M059J (cell line): ENCODE measurements around the gene DENND4A. TPM values are rescaled to one million over a fixed set of nuclear protein-coding genes. Genes with fewer than 3 reads are reported as not detected.
"Not testable (repeated sequence)": the region's sequence is repeated elsewhere in the genome, so short reads cannot be mapped to it uniquely, and the experiment has no call there.

Source experiments
- DNase-seq: peaks from one replicate; pipeline ENCODE4 v3.0.0-alpha.2; 2012; ENCODE audit warnings: low read depth
- total RNA-seq: library from RNA; depleted of rRNA; stranded (reverse); fragments of >200 nt; shearing (Covaris generic); gene quantifications from 2 replicates; pipeline ENCODE4 v1.2.3, GENCODE V29; 2014

Gene DENND4A
- total RNA-seq, 1 experiment from 2014 or later, result 9.6 TPM

DNA sequence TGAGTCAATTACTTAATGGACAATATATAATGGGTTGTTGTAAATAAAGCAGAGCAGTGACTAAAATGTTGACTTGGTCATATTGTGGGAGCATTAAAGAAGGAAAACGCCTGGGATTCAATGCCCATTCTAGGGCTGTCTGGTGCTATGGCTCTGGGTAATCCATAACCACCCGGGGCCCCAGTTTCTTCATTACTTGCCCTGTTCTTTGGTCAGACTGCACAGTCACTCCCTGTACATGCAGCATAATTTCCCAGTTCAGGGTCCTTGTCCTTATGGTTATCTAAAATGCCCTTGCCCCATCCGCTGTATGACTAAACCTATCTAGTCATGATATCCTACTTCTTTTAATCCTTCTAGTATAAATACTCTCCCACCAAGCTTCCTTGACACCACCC is 27.5 kb upstream of the DENND4A start:
- peak; percentile 32 for DNase-seq

DNA sequence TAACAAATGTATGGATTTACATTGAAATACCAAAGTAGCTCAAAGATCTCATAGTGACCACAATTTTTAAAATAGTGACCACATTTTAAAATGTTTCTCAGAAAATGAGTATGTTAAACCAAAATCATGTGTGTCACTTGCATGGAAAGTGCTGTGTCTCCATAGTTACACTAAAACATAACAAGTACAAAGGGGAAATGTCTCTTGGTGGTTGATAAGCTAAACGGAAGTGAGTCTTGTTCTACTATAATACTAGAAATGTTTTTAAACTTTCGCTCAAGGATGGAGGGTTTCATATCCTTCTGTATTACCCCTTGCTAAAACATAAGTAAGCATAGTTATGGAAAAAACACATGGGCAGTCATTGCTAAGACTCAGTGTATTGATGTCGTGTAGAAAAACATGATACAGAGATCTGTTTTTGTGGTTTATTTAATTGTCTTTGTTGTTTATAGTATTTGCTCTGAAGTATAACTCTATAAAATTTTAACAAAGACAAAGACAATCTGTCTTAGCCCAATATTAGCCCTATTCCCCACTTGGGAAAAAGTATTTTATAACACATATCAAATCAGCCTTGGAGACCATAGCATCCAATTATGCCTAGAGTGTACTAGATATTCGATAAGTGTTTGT is 27.0 kb upstream of the DENND4A start:
- peak; percentile 37 for DNase-seq

DNA sequence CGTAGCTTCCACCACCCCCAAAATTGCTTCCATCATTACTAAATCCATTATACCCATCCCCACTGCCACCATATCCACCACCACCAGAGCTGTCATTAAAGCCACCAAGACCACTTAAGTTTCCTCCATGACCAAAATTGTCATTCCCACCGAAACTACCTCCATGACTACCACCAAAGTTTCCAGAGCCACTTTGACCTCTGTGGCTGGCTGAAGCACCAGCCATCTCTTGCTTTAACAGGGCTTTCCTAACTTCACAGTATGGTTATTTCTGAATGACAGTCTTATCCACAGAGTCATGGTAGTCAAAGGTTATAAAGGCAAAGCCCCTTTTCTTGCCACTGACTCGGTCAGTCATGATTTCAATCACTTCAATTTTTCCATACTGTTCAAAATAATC is 24.3 kb upstream of the DENND4A start:
- DNase-seq, result no peak

DNA sequence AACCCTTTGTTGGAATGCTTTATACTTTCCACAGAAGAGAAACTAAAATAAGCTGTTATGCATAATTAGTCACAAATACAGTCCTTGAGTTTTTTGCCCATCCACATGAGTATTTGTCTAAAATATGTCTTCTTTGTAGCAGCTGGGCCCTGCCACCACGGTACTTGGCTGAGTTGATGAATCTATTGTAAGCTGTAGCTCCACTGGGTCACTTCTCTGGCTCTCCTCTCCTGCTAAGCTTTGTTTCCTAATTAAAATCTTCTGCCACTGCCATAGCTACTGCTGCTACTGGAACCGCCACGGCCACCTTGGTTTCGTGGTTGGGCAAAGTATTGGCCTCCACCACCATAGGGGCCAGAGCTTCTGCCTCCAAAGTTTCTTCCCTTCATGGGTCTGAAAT is 23.9 kb upstream of the DENND4A start:
- not testable (repeated sequence) for DNase-seq

DNA sequence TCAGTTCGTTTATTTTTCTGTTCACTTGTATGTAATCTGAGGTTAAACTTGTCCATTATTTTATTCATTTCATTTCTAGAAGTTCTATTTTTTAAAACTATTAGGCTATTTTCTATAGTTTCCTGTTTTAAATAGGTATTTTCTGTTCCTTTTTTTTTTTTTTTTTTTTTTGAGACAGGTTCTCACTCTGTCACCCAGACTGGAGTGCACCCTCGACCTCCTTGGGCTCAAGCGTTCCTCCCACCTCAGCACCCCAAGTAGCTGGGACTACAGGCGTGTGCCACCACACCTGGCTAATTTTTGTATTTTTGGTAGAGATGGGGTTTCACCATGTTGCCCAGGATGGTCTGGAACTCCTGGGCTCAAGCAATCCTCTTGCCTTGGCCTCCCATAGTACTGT is 22.2 kb upstream of the DENND4A start:
- not testable (repeated sequence) for DNase-seq

DNA sequence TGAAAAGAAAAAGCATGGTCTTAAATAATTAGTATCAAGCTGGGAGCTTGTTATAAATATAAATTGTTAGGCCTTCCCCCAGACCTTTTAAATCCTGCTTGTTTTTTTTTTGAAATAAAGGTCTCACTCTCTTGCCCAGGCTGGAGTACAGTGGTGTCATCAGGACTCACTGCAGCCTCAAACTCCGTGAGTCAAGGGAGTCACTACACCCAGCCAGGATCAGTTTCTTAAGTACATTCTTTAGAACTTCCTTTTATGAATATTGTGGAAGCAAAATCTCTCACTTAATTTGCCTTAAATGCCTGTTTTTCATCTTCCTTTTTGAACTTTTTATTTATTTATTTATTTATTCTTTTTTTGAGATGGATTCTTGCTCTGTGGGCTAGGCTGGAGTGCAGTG is 20.8 kb upstream of the DENND4A start:
- DNase-seq, result no peak

DNA sequence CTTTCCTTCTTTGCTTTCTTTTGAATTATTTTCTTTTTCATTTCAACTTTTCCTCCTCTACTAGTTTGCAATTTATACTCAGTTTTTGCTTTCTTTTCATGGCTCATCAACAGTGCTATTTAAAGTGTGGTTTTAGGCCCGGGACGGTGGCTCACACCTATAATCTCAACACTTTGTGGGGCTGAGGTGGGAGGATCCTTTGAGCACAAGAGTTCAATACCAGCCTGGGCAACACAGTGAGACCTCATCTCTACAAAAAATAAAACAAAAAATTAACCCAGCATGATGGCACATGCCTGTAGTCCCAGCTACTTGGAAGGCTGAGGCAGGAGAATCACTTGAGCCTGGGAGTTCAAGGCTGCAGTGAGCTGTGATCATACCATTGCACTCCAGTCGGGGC is 20.4 kb upstream of the DENND4A start:
- DNase-seq, result no peak

DNA sequence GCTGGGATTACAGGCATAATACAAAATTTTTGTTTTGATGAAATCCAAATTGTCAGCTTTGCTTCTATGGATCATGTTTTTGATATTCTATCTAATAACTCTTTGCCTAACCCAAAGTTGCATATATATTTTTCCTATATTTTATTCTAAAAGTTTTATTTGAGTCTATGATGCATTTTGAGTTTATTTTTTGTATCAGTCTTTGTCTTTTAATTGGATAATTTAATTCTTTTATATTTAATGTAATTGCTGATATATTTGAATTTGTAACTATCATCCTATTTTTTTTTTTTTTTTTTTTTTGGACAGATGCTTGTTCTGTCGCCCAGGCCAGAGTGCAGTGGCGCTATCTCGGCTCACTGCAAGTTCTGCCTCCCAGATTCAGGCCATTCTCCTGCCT is 19.7 kb upstream of the DENND4A start:
- no peak for DNase-seq

DNA sequence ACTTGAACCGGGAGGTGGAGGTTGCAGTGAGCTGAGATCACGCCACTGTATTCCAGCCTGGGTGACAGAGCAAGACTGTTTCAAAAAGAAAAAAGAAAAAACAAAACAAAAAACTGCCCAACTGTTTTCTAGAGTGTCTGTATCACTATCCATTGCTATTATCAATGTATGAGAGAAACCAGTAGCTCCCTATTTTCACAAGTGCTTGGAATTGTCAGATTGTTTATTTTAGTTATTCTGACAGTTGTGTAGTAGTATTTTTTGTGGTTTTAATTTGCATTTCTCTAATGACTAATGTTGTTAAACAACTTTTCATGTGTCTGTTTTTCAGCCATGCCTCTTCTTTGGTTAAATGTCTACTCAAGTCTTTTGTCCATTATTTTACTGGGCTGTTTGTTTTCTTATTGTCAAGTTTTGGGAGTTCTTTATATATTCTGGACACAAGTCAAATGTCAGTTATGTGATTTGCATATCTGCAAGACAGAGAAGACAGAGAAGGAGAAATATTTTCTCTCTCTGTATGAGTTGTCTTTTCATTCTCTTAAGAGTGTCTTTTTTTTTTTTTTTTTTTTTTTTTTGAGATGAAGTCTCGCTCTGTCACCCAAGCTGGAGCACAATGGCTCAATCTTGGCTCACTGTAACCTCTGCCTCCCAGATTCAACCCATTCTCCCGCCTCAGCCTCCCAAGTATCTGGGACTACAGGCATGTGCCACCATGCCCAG is 19.1 kb upstream of the DENND4A start:
- DNase-seq, result peak; percentile 52

DNA sequence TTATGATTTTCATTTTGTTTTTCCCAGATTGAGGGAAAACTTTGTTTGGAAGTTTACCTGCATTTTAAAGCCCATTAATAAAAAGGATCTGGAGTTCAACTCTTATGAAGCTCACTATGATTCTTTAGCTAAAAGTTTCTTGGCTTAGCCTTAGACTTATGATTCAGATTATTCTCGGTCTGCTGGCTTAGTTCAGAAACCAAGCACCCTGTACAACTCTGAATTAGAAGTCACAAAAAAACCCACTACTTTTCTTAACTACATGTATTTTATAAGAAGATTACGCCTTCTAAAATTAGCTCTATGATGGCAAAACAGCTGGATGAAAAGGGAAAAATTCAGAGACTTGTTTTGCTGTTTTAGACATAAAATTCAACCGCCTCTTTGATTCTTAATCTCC is 14.3 kb upstream of the DENND4A start:
- DNase-seq, result no peak

DNA sequence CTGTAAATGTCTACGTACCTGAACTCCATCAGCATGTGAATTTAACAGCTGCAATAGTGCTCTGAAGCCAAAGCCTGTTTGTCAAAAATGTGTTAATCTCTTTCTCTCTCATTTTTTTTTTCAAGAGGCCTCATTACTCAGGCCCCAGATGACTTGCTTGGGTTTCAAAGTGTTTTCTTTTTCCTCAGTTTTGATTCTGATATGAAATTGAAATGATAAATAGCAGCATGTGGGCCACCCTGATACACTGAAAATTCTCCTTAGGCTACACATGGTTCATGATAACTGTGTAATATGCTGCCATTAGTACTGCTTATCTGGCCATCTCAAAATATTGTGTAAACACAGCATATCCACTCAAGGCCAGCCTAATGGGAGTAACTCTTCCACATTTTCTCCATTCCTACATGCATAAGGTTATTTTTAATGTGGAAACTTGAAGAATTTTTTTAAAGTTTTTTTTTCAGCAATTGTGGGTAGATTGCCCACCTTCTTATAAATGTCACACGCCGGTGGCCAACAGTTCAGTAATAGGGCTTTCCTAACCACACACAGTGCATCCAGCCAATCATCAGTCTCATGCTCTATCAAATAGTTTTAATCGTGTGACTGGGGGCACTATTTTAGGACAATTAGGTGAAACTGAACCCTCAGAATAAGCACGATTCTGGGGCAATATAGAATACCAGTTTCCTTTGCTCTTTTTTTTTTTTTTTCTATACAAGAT is 13.1 kb upstream of the DENND4A start:
- no peak for DNase-seq

DNA sequence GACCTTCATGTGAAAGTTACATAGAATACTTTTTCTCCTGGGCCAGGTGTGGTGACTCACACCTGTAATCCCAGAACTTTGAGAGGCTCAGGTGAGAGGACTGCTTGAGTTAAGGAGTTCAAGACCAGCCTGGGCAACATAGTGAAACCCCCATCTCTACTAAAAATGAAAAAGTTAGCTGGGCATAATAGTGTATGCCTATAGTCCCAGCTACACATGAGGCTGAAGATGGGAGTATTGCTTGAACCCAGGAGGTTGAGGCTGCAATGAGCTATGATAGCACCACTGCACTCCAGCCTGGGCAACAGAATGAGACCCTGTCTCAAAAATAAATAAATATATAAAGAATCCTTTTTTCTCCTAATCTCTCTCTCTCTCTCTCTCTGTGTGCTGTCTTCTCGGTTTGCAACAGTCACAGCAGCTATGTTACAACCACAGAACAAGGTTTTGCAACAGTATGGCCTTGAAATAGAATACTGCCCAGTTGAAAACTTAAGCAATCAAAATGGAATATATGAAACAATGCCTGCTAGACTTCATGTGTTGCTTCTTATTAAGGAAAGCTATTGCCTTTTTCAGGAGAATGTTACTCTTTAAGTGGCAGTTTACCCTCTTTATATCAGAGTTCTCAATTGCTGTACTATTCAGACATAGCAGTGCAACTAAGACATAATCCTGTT is 12.3 kb upstream of the DENND4A start:
- no peak for DNase-seq

DNA sequence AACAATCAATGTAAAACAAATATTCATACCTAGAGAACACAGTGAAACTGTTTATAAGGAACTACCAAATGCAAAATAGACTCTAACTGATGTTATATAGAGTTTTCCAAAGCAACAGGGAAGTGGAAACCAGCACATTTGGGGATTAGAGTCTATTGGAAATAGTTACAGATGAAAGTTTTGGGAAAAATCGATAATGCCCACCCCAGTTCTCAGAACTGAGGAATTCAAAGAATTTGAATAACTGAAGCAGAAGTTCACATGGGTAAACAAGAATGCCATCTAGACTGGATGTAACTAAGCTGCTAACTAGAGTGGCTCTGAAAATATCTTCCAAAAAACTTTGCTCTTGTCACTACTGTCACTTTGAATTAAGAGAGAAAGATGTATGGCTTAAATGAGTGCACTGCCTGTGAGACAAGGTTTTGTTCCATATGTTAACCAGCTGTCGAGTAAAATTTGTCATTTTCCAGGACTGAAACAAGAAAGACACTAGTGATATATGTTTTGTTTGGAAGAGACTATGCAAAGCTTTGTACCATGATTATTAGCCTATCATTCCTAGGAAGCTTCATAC is 9.2 kb upstream of the DENND4A start:
- DNase-seq, result no peak

DNA sequence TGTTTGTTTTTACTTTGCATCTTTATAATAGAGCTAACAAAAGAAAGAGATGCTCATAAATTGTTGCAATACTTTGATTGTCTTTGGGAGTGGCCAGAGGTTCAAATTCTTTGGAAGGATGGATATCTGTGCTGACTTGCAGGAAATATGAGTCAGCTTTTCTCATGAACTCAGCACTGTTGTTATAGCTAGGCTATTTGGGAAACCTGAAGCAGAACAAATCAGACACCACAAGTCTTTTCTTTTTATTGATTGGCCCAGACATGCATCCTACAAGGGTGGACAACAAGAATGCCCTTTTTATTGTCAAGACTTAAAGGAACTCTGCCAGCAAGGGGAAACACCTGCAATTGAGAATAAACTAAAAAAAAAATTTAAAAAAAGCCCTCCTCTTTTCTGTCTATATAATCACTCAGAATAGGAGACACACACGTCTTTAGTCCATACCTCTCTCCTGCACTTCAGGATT is 4.6 kb upstream of the DENND4A start:
- peak; percentile 70 for DNase-seq

DNA sequence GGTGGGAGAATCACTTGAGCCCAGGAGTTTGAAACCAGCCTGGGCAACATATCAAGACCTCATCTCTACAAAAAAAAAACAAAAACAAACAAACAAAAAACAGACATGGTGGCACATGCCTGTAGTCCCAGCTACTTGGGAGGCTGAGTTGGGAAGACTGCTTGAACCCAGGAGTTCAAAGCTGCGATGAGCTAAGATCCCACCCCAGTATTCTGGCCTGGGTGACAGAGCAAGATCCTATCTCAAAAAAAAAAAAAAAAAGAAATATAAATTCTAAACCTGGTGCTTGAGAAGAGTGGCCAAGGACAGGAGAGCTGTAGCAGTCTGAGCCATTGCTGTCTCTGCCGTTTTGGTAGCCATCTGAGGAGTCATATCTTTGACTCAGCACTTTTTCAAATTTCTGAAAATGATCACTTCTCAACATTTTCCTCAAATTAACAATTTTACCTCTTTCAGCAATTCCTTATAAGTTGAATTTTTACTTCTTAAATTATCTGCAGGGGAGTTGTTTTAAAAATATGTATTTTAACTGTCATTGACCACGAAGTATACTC is 3.6 kb upstream of the DENND4A start:
- DNase-seq, result no peak

DNA sequence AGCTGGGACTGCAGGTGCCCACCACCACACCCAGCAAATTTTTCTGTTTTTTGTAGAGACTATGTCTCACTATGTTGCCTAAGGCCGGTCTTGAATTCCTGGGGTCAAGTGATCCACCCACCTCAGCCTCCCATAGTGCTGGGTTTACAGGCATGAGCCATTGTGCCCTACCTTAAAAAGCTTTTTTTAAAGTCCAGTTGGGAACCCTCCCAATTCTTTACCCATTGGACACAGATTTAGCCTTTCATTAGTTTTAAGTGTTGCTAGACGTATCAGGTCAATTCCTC is 1.7 kb upstream of the DENND4A start:
- no peak for DNase-seq

DNA sequence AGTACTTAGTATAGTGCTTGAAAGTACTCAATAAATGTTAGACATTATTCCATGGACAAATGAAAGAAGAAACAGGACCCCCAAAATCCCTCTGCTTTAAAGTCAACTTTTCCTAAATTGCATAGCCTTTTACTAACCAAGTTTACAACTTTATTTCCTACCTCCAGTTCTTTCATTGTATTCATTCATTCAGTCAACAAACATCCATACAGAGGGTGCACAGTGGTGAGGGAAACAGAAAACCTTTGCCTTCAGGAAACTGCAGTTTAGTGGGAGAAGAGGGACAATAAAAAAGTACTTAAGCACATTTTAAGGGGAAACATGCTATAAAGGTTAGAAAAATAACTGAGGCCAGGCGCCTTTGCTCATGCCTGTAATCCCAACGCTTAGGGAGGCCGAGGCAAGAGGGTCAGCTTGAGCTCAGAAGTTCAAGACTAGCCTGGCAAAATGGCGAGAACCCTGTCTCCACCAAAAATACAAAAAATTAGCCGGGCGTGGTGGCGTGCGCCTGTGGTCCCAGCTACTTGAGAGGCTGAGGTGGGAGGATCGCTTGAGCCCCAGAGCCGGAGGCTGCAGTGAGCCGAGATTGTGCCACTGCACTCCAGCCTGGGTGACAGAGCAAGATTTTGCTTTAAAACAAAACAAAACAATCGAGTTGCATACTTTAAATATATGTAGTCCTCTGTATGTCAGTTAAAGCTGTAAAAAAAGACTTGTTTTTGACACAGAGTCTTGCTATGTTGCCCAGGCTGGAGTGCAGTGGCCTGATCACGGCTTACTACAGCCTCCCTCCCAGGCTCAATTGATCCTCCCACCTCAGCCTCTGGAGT is 1.1 kb upstream of the DENND4A start:
- no peak for DNase-seq

DNA sequence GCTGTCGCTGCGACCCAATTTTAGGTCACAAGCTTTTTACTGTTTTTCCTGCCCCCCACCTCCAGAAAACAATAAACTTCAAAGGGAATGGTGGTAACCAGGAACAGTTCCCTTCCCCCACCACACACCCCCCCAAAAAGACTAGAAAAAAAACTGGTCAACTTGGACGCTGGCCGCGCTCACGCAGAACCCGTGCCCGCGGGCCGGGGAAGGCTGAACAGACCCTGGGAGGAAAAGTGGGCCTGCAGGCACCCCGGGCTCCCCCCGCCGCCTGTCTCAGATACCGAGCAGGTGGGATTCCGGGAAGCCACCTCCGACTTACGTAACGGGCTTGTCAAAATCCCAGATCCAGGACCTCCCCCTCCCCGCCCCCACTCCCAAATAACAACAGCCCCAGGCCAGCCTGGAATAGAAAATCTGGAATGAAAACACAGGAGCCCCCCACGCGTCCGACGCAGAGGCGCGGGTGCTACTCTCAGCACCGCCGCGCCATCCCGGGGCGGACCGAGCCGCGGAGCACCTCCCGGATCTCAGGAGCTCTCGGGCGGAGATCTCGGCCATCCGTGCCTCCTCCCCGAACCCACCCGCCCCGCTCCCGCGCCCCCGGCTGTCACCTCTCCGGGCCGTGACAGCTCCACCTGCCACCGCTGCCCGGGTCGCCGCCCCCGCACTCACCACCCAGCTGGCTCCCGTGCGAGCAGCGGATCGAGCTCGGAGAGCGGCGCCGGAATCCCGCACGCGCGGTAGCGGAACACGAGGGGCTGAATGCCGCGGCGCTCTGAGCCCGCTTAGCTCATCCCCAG is 557 bp downstream of the DENND4A start:
- peak; percentile 51 for DNase-seq

DNA sequence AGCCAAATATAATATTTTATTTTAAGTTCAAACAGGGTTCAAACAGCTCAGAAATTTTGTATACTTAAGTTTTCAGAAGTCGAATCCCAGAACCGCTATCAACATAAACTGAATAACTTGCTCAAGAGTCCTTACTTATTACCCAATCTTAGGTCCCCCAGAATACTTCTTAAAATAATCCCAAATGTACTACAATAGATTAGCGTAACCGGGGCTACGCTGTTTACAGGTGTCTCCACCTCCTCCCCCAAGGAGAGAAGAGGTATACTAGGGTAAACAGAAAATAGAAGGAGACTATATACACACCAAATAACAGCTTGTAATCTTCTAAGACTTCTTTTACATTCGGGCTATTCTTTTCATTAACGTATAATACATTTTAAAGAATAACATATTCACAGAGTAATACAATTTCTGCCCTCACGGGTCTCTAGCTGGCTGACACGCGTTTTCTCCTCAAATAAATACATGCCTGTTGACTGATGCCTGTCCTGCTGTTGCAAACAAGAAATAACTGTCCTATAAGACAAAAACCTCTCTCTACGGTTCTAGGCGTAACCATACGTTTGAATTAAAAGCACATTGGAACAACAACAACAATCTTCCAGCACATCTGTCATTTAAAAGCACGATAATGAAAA is 1.3 kb downstream of the DENND4A start:
- DNase-seq, result peak; percentile 25
